ENCODE results near the gene GRIK5.
A peak's percentile ranks its signal among the peaks of the same experiment; 100 is the strongest.

GRIK5 gene

GRCh38 chr19:41955521-41955920 is 114.5 kb downstream of the GRIK5 start:
- DNase-seq (ENCODE audit: low read depth) = no peak

GRCh38 chr19:41951686-41952172 is 118.3 kb downstream of the GRIK5 start:
- peak; percentile 73 for DNase-seq (ENCODE audit: low read depth)

All from stimulated activated CD8-positive, alpha-beta memory T cell treated with anti-CD3 and anti-CD28 coated beads, Interleukin-12 subunit alpha, Interleukin-12 subunit beta, amount 100 ng/mL, for 4 hours (primary cell).